Mesenteric fat pad (tissue), 1 donor: ENCODE data around the gene SHANK1. TPM values are rescaled to one million over a fixed set of nuclear protein-coding genes. Genes with fewer than 3 reads are reported as not detected.

Source experiments
- DNase-seq: peaks from one replicate; pipeline ENCODE4 v3.0.0-alpha.2; 2020; ENCODE audit warnings: low spot score
- total RNA-seq: library from RNA; stranded (reverse); fragmentation: NEBNext Ultra II Directional; extraction: Animal tissue kit (Norgen Biotek cat#: 25700); gene quantifications from one replicate; pipeline ENCODE4 v1.2.1, GENCODE V29; 2021
- donor health status: DM: yes; HTN: yes; CAD: no.

SHANK1 gene
- total RNA-seq, 1 donor from 2014 or later = 0.74 TPM

DNA sequence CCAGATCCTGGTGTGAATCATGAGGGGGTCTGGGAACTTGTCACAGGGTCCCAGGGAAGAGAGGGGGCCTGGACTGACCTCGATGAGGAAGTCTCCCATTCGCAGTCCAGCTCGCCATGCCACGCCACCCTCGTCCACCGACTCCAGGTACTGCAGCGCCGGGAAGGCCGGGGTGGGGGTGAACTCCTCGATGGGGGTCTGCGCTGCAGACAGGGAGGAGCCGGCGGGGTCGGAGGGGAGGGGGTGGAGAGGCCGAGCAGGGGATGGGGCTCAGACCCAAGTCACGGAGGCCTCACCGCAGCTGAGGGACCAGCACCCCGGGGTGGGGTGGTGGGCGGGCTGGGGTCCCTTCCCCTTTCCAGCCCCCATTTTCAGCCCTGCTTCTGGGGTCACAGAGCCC lies 30.8 kb downstream of the SHANK1 start:
- DNase-seq = no peak

- no peak for DNase-seq
These were observed 33.1 kb downstream of the SHANK1 start for GRCh38 chr19:50686310-50687032.

GRCh38 chr19:50679177-50680125 lies 40.2 kb downstream of the SHANK1 start:
- peak; percentile 92 for DNase-seq

GRCh38 chr19:50678323-50678722 lies 41.3 kb downstream of the SHANK1 start:
- no peak for DNase-seq

DNA sequence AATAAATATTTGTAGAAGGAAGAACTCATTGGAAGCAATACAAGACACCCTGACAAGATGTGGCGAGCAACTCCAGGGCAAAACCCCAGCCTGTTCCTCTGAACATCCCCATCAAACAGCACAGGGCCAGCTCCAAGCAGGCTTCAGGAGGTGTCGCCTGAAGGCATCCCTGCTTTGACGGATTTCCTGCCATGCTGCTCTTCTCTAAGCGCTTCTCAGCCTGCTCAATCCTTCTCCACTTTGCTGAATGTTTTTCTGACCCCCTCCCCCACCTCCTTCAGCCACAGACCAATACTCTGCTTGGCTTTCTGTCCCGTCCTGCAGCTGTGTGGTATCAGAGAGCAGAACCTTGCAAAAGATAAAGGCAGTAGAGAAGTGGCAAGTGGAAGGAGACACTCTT lies 42.0 kb downstream of the SHANK1 start:
- DNase-seq = no peak

DNA sequence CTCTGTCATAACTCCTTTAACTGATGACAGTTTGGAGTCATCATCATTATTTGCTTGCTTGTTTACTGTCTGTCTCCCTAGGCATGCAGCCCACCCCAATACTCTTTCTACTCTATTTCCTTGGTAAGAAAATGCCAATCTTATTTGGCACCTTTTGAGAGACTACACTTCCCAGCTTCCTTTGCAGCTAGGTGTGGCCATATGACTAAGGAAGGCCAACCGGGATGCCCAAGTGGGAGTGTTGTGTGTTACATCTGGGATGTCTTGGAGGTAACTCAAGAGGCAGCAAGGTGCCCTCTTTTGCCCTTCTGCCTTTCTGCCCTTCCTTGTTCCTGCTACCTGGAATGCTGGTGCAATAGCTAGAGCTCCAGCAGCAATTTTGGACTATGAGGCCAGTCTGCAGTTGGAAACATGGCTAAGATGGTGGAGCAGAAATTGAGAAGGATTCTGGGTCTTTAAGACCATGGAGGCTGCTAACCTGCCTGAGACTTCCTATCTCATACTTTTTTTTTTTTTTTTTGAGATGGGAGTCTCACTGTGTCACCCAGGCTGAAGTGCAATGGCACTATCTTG lies 42.9 kb downstream of the SHANK1 start:
- no peak for DNase-seq

- no peak for DNase-seq
These were observed 46.5 kb downstream of the SHANK1 start for GRCh38 chr19:50673118-50673517.

GRCh38 chr19:50670102-50670380 lies 49.6 kb downstream of the SHANK1 start:
- no peak for DNase-seq

DNA sequence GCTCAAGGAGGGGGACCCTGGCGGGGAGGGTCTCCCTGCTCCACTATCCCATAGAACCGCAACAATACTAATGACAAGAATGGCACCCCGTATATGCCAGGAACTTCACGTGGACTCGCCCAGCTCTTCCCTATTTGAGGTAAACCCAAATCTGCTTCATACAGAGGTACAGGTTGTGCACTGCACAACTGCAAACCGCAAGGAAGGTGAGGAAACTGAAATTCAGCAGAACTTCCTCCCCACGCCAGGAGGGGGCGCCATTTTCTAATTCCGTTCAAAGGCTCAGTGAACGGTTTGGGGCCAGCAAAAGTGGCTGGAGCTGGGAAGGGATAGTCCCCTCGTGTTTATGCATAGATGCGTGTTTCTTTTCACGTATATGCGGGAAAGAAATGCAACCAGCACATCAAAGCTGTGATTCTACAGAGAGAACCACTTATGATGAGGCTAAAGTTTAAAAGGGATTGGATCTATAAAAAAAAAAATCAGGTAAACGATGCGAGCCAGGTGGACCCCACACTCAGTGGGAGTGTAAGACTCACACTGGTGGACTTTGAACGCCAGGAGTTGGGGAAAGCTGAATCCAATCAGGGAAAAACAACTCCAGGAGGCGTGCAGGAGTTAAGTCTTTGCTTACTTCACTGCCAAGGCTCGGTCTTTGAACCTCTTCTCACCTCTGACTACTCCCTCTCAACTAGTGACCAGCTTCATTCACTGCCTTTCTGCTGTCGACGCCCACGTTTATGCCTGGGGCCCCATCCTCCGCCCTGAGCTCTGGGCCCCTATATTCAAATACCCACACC lies 50.1 kb downstream of the SHANK1 start:
- DNase-seq = no peak

DNA sequence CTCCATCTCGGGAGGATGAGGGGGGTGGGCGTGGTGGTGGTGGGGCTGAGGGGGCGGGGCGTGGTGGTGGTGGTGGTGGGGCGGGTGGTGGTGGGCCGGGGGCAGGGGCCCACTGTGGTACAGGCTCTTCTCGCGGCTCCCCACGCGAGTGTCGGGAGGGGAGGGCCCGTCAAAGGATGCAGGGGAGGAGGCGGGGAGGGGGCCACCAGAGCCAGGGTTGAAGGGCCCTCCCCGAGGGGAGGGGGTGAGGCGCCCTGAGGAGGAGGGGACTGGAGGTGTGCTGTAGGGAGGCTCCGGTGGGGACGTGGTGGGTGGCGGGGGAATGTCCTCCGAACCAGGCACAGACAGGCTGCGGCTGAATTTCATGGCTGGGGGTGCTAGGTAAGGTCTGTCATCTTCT lies 50.7 kb downstream of the SHANK1 start:
- no peak for DNase-seq

DNA sequence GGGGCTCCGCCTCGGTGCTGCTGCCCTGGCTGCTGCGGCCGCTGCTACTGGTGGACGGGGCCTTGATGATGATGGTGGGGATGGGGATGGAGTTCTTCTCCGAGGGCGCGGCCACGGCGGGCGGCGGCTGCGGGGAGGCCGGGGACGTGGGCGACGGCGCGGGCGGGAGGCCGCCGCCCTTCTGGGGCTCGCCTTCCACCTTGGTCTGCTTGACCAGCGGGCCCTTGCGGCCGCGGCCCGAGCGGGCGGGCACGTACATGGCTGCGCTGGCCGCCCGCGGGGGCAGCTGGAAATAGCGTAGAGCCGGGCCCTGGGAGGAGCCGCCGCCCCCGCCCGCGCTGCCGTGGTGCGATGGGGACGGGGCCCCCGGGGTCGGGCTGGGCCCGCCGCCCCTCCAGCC lies 51.2 kb downstream of the SHANK1 start:
- no peak for DNase-seq

- DNase-seq = no peak
These were observed 51.8 kb downstream of the SHANK1 start for GRCh38 chr19:50667759-50668231.

GRCh38 chr19:50667177-50667758 lies 52.3 kb downstream of the SHANK1 start:
- no peak for DNase-seq

- no peak for DNase-seq
These were observed 53.0 kb downstream of the SHANK1 start for GRCh38 chr19:50666346-50667176.

DNA sequence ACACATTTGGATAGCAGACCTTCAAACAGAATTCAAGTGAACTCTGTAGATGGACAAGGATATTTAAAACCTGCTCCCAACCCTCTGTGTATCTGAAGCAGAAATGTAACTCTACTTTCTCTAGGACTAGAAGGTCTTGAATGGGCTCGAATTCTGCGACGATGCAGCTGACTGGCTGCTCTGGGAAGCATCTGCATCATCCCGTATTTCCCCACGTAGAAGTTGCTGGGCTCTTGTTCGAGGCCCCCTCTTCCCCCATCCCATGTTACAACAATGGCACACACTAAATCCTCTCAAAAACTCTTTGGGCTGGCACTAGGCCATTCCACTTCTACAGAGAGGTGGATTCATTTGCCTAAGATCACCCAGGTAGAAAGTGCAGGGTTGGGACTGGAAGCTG lies 55.4 kb downstream of the SHANK1 start:
- DNase-seq = no peak

- DNase-seq = no peak
These were observed 56.2 kb downstream of the SHANK1 start for GRCh38 chr19:50663482-50663790.

DNA sequence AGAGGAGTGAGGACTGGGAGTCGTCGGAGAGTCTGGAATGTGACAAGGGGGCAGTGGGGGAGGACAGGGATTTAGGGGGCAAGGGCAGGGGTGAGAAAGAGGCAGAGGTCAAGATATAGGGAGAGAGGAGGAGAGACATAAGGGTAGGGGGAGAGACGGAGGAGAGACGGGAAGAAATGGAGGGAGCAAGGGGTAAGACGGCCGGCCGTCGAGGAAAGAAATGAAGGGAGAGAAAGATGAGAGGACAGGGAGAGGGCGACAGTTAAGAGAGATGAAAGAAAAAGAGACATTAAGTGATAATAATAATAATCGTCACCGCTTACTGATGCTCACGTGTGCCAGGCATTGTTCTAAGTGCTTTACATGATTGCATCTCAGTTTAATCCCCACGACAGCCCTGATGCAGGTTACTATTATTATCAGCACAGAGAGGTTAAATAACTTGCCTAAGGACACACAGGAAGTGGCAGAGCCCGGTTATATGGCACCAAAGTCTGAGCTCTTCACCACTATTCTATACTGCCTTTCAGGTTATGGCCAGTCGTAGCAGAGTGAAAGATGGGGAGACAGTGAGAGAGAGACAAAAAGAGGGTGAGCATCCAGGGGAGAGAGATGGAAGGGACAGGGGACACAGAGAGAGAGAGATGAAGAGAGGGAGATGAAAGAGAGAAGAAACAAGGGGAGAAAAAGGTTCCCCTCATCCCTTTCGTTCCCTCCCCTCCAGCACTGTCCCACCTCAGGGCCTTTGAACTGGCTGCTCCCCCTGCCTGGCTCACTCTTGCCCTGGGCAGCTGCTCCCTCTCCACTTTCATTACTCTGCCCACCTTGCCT lies 56.7 kb downstream of the SHANK1 start:
- no peak for DNase-seq

DNA sequence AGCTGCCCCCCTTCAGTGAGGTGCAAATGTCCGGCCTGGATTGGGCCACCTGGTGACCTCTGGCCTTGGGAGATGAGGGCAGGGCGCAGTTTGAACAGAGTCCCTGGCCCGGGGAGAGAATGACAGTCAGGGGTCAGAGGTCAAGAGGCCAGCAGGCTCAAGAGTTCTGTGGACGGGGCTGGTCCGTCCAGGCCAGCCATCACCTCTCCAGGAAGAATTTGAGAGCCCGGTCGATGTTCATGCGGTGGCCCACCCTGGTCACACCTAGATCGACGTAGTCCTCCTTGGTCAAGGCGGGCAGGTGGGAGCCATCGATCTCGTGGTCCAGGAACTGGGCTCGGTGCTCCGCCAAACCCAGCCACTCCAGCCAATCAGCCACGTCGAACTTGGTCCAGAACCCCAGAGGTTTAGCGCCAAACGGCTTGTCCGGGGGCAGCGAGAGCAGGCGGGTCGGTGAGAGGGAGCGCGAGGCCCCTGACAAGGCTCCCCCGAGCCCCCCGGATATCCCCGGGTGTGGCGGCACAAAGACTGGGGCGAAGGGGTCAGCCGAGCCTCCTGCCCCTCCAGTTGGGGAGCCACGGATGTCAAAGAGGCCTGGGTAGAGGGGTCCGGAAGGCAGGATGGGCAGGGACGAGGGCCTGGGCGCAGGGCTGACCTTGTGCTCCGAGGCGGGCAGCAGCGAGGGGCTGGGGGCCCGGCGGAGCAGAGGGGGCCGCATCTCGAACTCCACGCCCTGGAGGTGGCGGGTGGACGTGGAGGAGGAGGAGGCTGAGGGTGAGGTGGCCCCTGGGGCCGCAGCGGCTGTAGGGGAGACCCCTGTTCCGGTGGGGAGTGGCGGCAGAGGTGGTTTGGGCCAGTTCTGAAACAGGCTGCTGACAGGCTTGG lies 57.6 kb downstream of the SHANK1 start:
- DNase-seq = no peak
